ENCODE measurements around the gene PPIL4. TPM values are rescaled to one million over a fixed set of nuclear protein-coding genes. Genes with fewer than 3 reads are reported as not detected.
A peak's percentile ranks its signal among the peaks of the same experiment; 100 is the strongest.

PPIL4 gene
- total RNA-seq, 2 experiments from 2014 or later = 25.8 to 26.2 TPM

DNA sequence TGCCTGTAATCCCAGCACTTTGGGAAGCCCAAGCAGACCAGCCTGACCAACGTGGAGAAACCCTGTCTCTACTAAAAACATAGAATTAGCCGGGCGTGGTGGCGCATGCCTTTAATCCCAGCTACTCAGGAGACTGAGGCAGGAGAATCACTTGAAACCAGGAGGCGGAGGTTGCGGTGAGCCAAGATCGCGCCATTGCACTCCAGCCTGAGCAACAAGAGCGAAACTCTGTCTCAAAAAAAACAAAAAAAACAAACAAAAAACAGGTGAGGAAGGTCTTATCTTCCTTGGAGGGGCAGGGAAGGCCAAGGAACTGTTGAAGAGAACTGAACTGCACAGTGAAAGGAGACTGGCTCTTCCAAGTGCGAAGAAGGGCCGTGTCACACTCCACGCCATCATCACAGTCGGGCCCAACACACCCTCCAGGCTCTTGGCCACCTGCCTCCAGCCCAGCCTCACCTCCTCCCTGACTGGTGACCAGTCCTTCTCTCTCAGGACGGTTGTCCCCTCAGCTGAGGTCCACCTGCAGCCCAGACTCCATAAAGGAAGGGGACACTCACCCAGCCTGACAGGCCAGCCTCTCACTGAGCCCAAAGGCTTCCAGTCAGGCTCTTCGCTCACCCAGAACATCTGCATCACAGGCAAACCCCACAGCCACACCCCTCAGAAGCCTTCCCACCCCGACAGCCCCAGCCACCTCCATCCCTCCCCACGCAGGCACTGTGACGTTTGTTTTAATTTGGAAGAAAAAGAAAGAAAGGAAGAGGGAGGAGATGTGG, 65.2 kb downstream of the PPIL4 start:
- Mint-ChIP-seq H3K27me3 (ENCODE audit: low read depth) (no peaks in the 10 kb centered on the region), H3K27ac (peak overlapping the region; percentile 97), H3K36me3 (ENCODE audit: low read depth) (peaks cover 68% of the 10 kb centered on the region), H3K9me3 (no peaks in the 10 kb centered on the region), H3K4me1 (ENCODE audit: low read depth) (peaks cover 60% of the 10 kb centered on the region), H3K4me3 (peak overlapping the region; percentile 94)
- CTCF ChIA-PET = interaction anchor here (1.3 to 1.9 kb wide), 2 partner anchors 29 to 36 kb away, joined by 3 to 7 read pairs; no protein-coding TSS in a partner anchor
- DNase-seq = peak; percentile 54
- intact Hi-C loops (cut with micrococcal nuclease) = no loop called here

DNA sequence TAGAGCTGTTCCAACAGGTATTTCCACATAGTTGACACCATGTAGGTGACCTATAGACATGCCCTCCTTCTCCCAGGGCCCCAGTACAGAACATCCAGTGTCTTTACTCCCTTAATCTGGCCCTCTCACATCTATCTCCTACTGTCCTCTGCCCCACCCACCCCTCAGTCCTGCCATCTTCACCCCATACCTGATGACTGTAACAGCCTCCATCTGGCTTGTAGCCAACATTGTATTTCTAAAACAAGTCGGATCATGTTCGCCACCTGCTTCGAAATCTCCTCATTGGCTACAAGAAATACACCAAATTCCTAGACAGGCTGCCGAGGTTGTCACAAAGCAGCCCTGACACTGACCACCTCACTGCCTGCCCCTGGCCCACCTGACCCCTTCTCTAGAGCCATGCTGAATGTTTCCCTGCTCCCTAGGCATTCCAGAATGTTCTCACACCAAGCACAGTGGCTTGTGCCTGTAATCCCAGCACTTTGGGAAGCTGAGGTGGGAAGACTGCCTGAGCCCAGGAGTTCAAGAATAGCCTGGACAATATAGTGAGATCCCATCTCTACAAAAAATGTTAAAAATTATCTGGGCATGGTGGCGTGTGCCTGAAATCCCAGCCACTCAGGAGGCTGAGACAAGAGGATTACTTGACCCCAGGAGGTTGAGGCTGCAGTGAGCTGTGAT, 67.1 kb downstream of the PPIL4 start:
- intact Hi-C loops (cut with micrococcal nuclease) = no loop called here
- peaks cover 68% of the 10 kb centered on the region for H3K36me3 Mint-ChIP-seq (ENCODE audit: low read depth)
- no peak for DNase-seq
- no peaks in the 10 kb centered on the region for H3K9me3 Mint-ChIP-seq
- CTCF ChIA-PET = interaction anchor here (0.6 to 1.9 kb wide), 3 partner anchors 11 to 38 kb away, joined by 3 to 7 read pairs (median 3); no protein-coding TSS in a partner anchor
- no peaks in the 10 kb centered on the region for H3K27me3 Mint-ChIP-seq (ENCODE audit: low read depth)
- H3K4me3 Mint-ChIP-seq = peak overlapping the region; percentile 4
- peaks cover 56% of the 10 kb centered on the region for H3K4me1 Mint-ChIP-seq (ENCODE audit: low read depth)
- H3K27ac Mint-ChIP-seq = peak overlapping the region; percentile 67

DNA sequence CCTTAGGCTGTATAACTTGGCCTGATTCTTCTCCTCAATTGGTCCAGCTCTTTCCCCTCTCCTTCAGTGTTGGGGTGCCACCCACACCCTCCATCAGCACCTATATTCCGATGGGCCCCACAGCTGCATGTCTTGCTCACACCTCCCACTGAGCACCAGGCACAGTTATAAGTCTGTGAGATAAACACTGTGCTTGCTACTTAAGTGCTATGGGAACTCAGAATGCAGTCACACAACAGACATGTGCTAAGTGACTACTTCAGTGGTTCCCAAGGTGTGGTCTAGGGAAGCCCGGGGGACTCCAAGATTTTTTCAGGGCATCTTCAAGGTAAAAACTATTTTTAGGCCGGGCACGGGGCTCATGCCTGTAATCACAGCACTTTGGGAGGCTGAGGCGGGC, 68.3 kb downstream of the PPIL4 start:
- no peak for DNase-seq
- CTCF ChIA-PET = no interaction called here
- intact Hi-C loops (cut with micrococcal nuclease) = no loop called here
- Mint-ChIP-seq H3K27ac (no peak overlapping the region), H3K27me3 (ENCODE audit: low read depth) (no peaks in the 10 kb centered on the region), H3K9me3 (no peaks in the 10 kb centered on the region), H3K4me3 (no peak overlapping the region), H3K4me1 (ENCODE audit: low read depth) (peaks cover 66% of the 10 kb centered on the region), H3K36me3 (ENCODE audit: low read depth) (peaks cover 69% of the 10 kb centered on the region)

DNA sequence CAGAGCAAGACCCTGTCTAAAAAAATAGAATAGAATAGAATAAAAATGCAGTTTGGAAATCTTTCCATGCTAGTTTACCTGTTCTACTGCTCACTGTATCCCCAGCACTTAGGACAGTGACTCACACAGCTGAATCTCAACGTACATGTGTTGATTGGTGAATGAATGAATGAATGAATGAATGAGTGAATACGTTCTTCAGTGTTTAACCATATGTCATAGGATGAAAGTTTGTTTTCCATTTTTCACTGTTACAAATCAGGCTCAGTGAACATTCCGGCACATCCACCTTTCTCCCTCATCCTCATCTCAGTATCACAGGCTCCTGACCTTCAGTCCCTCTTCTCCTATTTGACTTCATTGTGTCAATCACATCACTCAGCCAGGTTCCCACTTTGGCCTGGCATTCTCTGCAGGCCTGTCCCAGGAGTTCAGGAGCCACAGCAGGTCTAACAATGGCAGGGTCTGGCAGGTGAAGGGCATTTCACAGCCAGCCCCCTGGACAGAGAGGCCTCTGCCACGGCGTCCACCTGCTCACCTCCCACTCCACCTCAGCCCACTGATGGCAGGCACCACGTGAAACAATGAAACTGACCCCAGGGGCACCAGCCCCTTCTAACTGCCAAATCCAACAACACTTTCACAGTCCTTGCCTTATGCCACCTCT, 68.9 kb downstream of the PPIL4 start:
- peaks cover 72% of the 10 kb centered on the region for H3K4me1 Mint-ChIP-seq (ENCODE audit: low read depth)
- no peaks in the 10 kb centered on the region for H3K9me3 Mint-ChIP-seq
- intact Hi-C loops (cut with micrococcal nuclease) = no loop called here
- no peak overlapping the region for H3K27ac Mint-ChIP-seq
- no peaks in the 10 kb centered on the region for H3K27me3 Mint-ChIP-seq (ENCODE audit: low read depth)
- DNase-seq = no peak
- CTCF ChIA-PET = no interaction called here
- H3K36me3 Mint-ChIP-seq (ENCODE audit: low read depth) = peaks cover 69% of the 10 kb centered on the region
- no peak overlapping the region for H3K4me3 Mint-ChIP-seq

DNA sequence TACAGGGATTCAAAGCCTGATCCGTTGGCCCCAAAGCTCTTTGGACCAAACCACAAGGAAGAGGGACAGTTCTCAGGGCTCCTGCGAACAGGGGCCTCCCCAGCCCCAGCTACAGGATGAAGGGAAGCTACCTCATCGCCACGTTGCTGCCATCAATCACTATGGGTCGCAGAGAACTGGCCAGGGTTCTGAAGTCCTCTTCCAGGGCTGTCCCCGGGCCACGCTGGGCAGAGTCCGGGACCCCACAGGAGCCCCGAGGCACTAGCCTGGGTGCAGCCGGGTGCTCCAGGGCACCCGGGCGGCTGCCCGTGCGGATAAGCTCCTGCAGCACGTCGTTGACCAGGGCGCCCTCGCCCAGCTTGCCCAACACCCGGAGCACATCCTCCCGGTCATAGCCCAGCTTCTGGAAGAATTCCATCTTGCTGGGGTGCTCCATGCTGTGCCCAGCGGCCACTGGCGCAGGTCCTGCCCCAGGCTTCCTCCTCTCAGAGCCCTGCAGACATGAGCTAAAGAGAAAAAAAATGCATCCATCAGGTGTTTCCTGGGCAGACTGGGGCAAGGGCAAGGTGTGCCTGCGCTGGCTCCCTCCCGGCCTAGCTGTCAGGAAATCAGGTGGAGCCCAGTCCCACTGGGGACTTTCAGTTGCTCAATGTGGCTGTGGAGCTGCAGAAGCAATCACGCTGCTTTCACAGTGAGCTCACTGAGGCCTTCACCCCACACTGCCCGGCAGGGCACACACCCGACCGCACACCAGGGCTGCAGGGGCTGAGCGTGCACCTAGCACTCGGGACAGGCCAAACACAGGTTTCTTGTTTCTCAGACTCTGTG, 71.5 kb downstream of the PPIL4 start:
- Mint-ChIP-seq H3K36me3 (ENCODE audit: low read depth) (peaks cover 49% of the 10 kb centered on the region), H3K4me1 (ENCODE audit: low read depth) (peaks cover 70% of the 10 kb centered on the region), H3K27me3 (ENCODE audit: low read depth) (no peaks in the 10 kb centered on the region), H3K27ac (no peak overlapping the region), H3K9me3 (no peaks in the 10 kb centered on the region), H3K4me3 (no peak overlapping the region)
- CTCF ChIA-PET = interaction anchor here (1.2 to 2.8 kb wide), 3 partner anchors 14 to 49 kb away, joined by 3 to 15 read pairs (median 3); no protein-coding TSS in a partner anchor
- intact Hi-C loops (cut with micrococcal nuclease) = no loop called here
- no peak for DNase-seq

DNA sequence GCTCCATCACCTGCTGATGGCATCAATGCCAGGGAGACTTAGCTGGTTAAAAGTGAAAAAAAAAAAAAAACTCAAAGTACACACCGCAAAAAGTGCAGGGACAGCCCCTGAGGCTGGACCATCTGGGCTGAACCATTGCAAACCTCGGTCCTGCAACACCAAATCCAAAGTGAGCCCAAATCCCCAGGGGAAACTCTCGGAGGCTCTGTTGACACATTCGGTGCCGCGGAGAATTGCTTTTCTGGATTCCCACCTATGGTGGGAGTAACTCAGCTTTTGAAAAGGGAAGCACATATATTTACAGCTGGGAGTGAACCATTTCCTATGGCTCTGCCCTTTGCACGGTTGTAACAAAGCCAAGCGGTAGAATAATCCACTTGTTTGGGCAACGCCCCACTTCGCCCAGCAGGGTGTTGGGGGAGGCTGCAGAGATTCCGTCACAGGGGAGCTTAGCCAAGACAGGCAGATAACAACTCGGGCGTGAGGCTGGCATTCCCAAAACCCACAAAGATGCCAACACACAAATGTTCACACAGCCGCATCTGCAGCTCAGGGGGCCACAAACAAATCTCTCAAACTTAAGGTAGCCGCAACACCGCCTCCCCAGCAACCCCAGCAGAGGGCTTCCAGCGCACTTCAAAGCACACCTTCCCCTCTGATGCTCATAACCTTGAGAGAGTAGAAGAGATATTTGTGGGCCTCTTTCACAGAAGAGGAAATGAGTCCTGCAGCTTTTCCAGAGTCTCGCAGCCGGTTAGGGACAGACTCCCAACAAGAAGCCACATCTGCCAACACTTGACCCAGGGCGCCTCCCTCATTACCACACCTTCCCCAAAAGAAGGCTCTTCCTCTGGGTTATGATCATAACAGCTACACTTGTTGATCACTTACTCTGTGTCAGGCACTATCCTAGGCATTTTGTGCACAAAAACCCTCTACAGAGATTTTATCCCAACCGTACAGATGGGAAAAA, 72.5 kb downstream of the PPIL4 start:
- intact Hi-C loops (cut with micrococcal nuclease) = no loop called here
- Mint-ChIP-seq H3K4me1 (ENCODE audit: low read depth) (peaks cover 69% of the 10 kb centered on the region), H3K27ac (no peak overlapping the region), H3K9me3 (no peaks in the 10 kb centered on the region), H3K4me3 (no peak overlapping the region), H3K36me3 (ENCODE audit: low read depth) (peaks cover 47% of the 10 kb centered on the region), H3K27me3 (ENCODE audit: low read depth) (no peaks in the 10 kb centered on the region)
- CTCF ChIA-PET = interaction anchor here (1.0 to 2.8 kb wide), 4 partner anchors 13 to 50 kb away, joined by 3 to 15 read pairs (median 3); no protein-coding TSS in a partner anchor
- DNase-seq = no peak

DNA sequence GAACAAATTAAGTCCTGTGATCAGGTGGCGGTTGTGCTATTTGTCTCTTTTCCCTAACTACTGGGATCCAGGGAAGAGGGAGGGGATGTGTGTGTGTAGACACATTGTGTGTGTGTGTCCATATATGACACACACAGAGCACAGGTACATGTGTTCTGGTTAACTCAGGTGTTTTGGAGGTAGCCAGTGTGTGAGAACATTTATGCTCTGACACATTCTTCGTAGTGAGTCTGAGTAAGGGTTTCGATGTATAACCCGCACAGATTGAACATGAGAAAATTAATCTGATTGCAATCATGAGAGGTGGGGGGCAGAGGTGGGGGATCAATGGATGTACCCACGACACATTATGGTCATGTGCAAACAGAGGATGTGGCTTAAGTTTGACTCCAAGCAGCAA, 73.6 kb downstream of the PPIL4 start:
- Mint-ChIP-seq H3K27ac (no peak overlapping the region), H3K27me3 (ENCODE audit: low read depth) (no peaks in the 10 kb centered on the region), H3K4me3 (no peak overlapping the region), H3K36me3 (ENCODE audit: low read depth) (peaks cover 47% of the 10 kb centered on the region), H3K9me3 (no peaks in the 10 kb centered on the region), H3K4me1 (ENCODE audit: low read depth) (peaks cover 72% of the 10 kb centered on the region)
- CTCF ChIA-PET = interaction anchor here (2.8 kb wide), 1 partner anchor 45 kb away, joined by 15 read pairs; no protein-coding TSS in a partner anchor
- intact Hi-C loops (cut with micrococcal nuclease) = no loop called here
- no peak for DNase-seq

DNA sequence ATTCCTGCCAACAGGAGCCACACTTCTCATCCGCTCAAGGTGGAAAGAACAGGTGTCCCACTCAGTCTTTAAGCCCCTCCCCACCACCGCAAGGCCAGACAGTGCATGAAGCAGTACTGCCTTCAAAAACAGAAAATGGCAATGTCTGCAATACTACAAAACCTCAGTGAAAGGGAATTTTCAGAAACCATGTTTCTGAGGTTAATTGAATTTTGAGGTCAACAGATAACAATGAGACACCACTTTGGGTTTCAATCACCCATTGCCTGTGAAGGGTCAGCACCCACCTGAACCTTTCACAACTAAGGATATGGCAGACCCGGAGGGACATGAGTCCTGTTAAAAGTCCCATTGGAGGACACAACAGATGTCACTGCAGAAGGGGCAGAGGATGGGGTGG, 74.0 kb downstream of the PPIL4 start:
- no peak overlapping the region for H3K4me3 Mint-ChIP-seq
- DNase-seq = no peak
- no peaks in the 10 kb centered on the region for H3K27me3 Mint-ChIP-seq (ENCODE audit: low read depth)
- no peaks in the 10 kb centered on the region for H3K9me3 Mint-ChIP-seq
- peaks cover 43% of the 10 kb centered on the region for H3K36me3 Mint-ChIP-seq (ENCODE audit: low read depth)
- intact Hi-C loops (cut with micrococcal nuclease) = no loop called here
- H3K27ac Mint-ChIP-seq = no peak overlapping the region
- CTCF ChIA-PET = interaction anchor here (1.1 kb wide), 1 partner anchor 45 kb away, joined by 3 read pairs; no protein-coding TSS in a partner anchor
- H3K4me1 Mint-ChIP-seq (ENCODE audit: low read depth) = peaks cover 70% of the 10 kb centered on the region

DNA sequence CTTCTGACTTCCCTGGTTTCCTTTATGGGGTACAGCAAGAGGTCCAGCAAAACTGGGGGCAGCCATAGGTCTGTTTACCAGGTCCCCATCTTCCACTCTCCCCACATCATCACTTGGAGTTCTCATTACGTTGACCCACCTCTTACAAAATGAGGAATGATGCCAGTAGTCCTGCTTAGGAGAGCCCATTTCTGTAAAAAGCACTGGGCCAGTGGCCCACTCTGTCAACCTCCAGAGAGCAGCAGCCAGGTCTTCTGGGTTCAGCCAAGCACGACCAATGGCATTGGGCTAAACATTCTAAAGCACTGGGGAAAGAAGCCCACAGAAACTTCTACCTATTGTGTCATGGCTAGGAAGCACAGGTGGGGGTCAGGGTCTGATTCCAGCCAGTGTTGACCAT, 74.9 kb downstream of the PPIL4 start:
- peaks cover 69% of the 10 kb centered on the region for H3K4me1 Mint-ChIP-seq (ENCODE audit: low read depth)

DNA sequence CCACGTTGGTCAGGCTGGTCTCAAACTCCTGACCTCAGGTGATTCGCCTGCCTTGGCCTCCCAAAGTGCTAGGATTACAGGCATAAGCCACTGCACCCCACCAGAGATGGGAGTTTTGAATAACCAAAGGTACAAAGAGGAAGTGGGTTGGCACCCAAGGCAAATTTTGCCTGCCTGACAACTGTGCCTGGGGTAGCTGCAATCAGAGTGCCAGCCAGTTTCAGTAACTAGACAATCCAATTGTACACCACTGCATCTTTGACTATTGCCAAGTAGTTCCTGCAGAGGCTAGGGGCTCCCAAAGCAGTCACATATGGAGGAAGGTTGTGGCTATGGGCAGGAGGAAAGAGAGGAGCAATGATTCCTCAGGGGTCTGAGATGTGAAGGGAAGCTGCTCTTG, 77.7 kb downstream of the PPIL4 start:
- no peak overlapping the region for H3K4me3 Mint-ChIP-seq
- DNase-seq = no peak
- peaks cover 72% of the 10 kb centered on the region for H3K4me1 Mint-ChIP-seq (ENCODE audit: low read depth)
- peaks cover 46% of the 10 kb centered on the region for H3K36me3 Mint-ChIP-seq (ENCODE audit: low read depth)
- intact Hi-C loops (cut with micrococcal nuclease) = no loop called here
- CTCF ChIA-PET = interaction anchor here (0.7 to 1.2 kb wide), 4 partner anchors 11 to 371 kb away, joined by 3 to 7 read pairs (median 4); no protein-coding TSS in a partner anchor
- peak overlapping the region; percentile 25 for H3K27ac Mint-ChIP-seq
- no peaks in the 10 kb centered on the region for H3K27me3 Mint-ChIP-seq (ENCODE audit: low read depth)
- H3K9me3 Mint-ChIP-seq = no peaks in the 10 kb centered on the region

More for the DNA sequence above, 74.9 kb downstream of the PPIL4 start:
- intact Hi-C loops (cut with micrococcal nuclease) = no loop called here
- CTCF ChIA-PET = interaction anchor here (1.1 kb wide), 1 partner anchor 46 kb away, joined by 3 read pairs; no protein-coding TSS in a partner anchor
- no peaks in the 10 kb centered on the region for H3K9me3 Mint-ChIP-seq
- DNase-seq = no peak
- H3K27me3 Mint-ChIP-seq (ENCODE audit: low read depth) = no peaks in the 10 kb centered on the region
- no peak overlapping the region for H3K4me3 Mint-ChIP-seq
- H3K36me3 Mint-ChIP-seq (ENCODE audit: low read depth) = peaks cover 42% of the 10 kb centered on the region
- no peak overlapping the region for H3K27ac Mint-ChIP-seq

DNA sequence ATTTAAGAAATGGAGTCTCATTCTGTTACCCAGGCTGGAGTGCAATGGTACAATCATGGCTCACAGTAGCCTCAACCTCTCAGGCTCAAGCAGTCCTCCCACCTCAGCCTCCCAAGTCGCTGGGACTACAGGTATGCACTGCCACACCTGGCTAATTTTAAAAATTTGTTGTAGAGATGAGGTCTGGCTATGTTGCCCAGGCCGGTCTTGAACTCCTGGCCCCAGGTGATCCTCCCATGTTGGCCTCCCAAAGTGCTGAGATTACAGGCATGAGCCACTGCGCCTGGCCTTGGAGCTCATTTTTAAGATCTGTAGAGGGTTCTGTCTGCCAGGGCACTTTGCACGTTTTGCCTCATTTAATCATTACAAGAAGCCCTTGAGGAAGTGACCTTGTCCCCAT, 78.6 kb downstream of the PPIL4 start:
- intact Hi-C loops (cut with micrococcal nuclease) = no loop called here
- H3K27me3 Mint-ChIP-seq (ENCODE audit: low read depth) = no peaks in the 10 kb centered on the region
- H3K4me1 Mint-ChIP-seq (ENCODE audit: low read depth) = peaks cover 67% of the 10 kb centered on the region
- H3K27ac Mint-ChIP-seq = no peak overlapping the region
- DNase-seq = no peak
- peaks cover 44% of the 10 kb centered on the region for H3K36me3 Mint-ChIP-seq (ENCODE audit: low read depth)
- no peak overlapping the region for H3K4me3 Mint-ChIP-seq
- CTCF ChIA-PET = interaction anchor here (1.2 to 1.3 kb wide), 2 partner anchors 12 kb away, joined by 3 to 4 read pairs; no protein-coding TSS in a partner anchor
- no peaks in the 10 kb centered on the region for H3K9me3 Mint-ChIP-seq
